Smooth muscle cell (in vitro differentiated cells): ENCODE data around the gene ADCY10. TPM values are rescaled to one million over a fixed set of nuclear protein-coding genes. Genes with fewer than 3 reads are reported as not detected.

ENCODE experiments used
- DNase-seq: peaks from one replicate; lab custom pipeline; 2025; ENCODE audit not compliant: unreplicated experiment; lab: John Stamatoyannopoulos, UW
- H2AFZ ChIP-seq: fragments of 200-600 bp; sonication (generic); 2 replicates; pipeline ENCODE4 v1.6.0; 2016; ENCODE audit warnings: antibody characterized with exemption, low read depth, mild to moderate bottlenecking
- H3F3A ChIP-seq: fragments of 200-600 bp; sonication (generic); 2 replicates; pipeline ENCODE4 v1.6.0; 2017; ENCODE audit warnings: antibody characterized with exemption, low read depth
- H3K27ac ChIP-seq: fragments of 200-600 bp; sonication (generic); 2 replicates; pipeline ENCODE4 v1.5.1; 2016; ENCODE audit warnings: low read depth, mild to moderate bottlenecking
- H3K27me3 ChIP-seq: fragments of 200-600 bp; sonication (generic); 2 replicates; pipeline ENCODE4 v1.6.1; 2016; ENCODE audit warnings: low read depth, mild to moderate bottlenecking
- H3K36me3 ChIP-seq: fragments of 200-600 bp; sonication (generic); 2 replicates; pipeline ENCODE4 v1.5.1; 2016; ENCODE audit warnings: low read depth
- H3K4me1 ChIP-seq: fragments of 200-600 bp; sonication (generic); 2 replicates; pipeline ENCODE4 v1.5.1; 2016; ENCODE audit warnings: low read depth
- H3K4me2 ChIP-seq: fragments of 200-600 bp; sonication (generic); 2 replicates; pipeline ENCODE4 v1.6.0; 2016; ENCODE audit warnings: mild to moderate bottlenecking
- H3K4me3 ChIP-seq: fragments of 200-600 bp; sonication (generic); 2 replicates; pipeline ENCODE4 v1.5.1; 2016; ENCODE audit warnings: mild to moderate bottlenecking
- H3K79me2 ChIP-seq: fragments of 200-600 bp; sonication (generic); 2 replicates; pipeline ENCODE4 v1.6.0; 2016; ENCODE audit warnings: low read depth, mild to moderate bottlenecking
- H3K9ac ChIP-seq: fragments of 200-600 bp; sonication (generic); 2 replicates; pipeline ENCODE4 v1.6.0; 2016; ENCODE audit warnings: low read depth
- H3K9me3 ChIP-seq: fragments of 200-600 bp; sonication (generic); replicated peaks from 2 replicates; pipeline ENCODE4 v1.5.1; 2016; ENCODE audit warnings: low read depth
- H4K20me1 ChIP-seq: fragments of 200-600 bp; sonication (generic); 2 replicates; pipeline ENCODE4 v1.6.0; 2016; ENCODE audit warnings: low read depth
- WGBS: methylation state at CpG from one replicate; pipeline ENCODE4 v1.1.7; 2016; ENCODE audit warnings: low lambda C conversion rate; 5-methylcytosine and 5-hydroxymethylcytosine counted together
- polyA plus RNA-seq: library from polyadenylated mRNA; unstranded; fragments of >200 nt; fragmentation: Nextera tagmentation; extraction: Ambion mirVana; gene quantifications from 2 replicates; pipeline ENCODE4 v1.2.1, GENCODE V29; 2016
- total RNA-seq: library from RNA; depleted of rRNA; stranded (reverse); fragments of >200 nt; gene quantifications from 2 replicates; pipeline ENCODE4 v1.2.3, GENCODE V29; 2014
- TF ChIP-seq, protein P1 (sequence below): fragments of 200-600 bp; sonication (generic); IDR thresholded peaks from 2 replicates; pipeline ENCODE4 v1.5.1; 2017; ENCODE audit warnings: borderline replicate concordance, mild to moderate bottlenecking, antibody characterized with exemption; ENCODE audit not compliant: insufficient read depth, poor library complexity, severe bottlenecking

The ADCY10 gene
- total and polyA plus RNA-seq, 2 experiments from 2014 or later: not detected

DNA sequence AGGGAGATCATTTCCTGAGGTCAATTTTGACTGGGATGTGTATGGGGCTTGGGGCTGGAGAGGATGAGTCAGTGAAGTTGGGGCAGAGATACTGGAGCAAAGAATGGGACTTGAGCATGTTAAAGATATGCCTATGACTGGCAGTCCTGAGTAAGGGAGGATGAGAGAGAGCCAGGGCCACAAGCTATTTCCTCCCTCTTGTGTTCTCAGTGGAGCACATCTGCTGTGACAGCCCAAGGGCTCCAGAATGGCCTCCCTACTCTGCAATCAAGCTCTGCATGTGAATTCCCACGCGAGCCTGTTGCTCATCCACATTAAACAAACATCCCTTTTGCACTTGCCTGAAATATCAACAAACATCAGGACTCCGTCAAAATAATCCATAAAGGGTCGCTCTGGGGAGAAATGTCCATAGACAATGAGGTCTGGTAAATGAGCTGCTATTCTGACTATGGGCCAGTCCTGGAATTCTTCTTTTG is 9.2 kb downstream of the ADCY10 start:
- no peak for DNase-seq
- no peaks in the 10 kb centered on the region for H3F3A ChIP-seq
- H4K20me1 ChIP-seq: no peaks in the 10 kb centered on the region
- H3K36me3 ChIP-seq: no peaks in the 10 kb centered on the region
- H3K4me1 ChIP-seq: peaks cover 17% of the 10 kb centered on the region
- H3K9ac ChIP-seq: no peak overlapping the region
- H3K27me3 ChIP-seq: no peaks in the 10 kb centered on the region
- peak overlapping the region; percentile 53 for H3K27ac ChIP-seq
- no peaks in the 10 kb centered on the region for H3K9me3 ChIP-seq
- TF ChIP-seq, protein P1, sequence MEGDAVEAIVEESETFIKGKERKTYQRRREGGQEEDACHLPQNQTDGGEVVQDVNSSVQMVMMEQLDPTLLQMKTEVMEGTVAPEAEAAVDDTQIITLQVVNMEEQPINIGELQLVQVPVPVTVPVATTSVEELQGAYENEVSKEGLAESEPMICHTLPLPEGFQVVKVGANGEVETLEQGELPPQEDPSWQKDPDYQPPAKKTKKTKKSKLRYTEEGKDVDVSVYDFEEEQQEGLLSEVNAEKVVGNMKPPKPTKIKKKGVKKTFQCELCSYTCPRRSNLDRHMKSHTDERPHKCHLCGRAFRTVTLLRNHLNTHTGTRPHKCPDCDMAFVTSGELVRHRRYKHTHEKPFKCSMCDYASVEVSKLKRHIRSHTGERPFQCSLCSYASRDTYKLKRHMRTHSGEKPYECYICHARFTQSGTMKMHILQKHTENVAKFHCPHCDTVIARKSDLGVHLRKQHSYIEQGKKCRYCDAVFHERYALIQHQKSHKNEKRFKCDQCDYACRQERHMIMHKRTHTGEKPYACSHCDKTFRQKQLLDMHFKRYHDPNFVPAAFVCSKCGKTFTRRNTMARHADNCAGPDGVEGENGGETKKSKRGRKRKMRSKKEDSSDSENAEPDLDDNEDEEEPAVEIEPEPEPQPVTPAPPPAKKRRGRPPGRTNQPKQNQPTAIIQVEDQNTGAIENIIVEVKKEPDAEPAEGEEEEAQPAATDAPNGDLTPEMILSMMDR: no peak
- peak overlapping the region; percentile 57 for H3K4me2 ChIP-seq
- no peaks in the 10 kb centered on the region for H3K79me2 ChIP-seq
- no peak overlapping the region for H3K4me3 ChIP-seq
- no peak overlapping the region for H2AFZ ChIP-seq
- WGBS: 26% methylated on average over 4 of the region's 4 CpGs

DNA sequence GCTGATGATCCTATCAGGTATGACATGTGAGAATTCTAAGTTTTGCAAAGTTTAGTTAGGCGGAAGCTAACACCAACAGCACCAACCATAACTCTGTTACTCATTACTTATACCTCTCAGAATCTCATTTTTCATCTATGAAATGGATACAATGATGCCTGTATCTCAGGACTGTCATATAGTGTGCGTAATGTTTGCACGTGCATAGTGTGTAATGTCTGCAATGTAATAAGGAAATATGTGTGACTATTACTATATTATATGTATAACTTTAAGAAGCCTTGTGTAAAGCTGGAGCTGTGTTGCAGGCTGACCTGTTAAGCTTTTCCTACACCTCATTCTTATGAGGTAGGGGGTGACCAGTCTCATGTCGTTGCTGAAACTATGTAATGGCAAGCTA is 13.0 kb downstream of the ADCY10 start:
- no peaks in the 10 kb centered on the region for H3K36me3 ChIP-seq
- no peaks in the 10 kb centered on the region for H3K27me3 ChIP-seq
- H3F3A ChIP-seq: no peaks in the 10 kb centered on the region
- H2AFZ ChIP-seq: no peak overlapping the region
- H3K9me3 ChIP-seq: no peaks in the 10 kb centered on the region
- H3K79me2 ChIP-seq: no peaks in the 10 kb centered on the region
- no peak overlapping the region for H3K27ac ChIP-seq
- WGBS: 98% methylated on average over 4 of the region's 4 CpGs
- H3K4me1 ChIP-seq: peaks cover 15% of the 10 kb centered on the region
- H3K4me3 ChIP-seq: no peak overlapping the region
- H3K9ac ChIP-seq: no peak overlapping the region
- no peak for DNase-seq
- H4K20me1 ChIP-seq: no peaks in the 10 kb centered on the region
- TF ChIP-seq, protein P1: no peak
- no peak overlapping the region for H3K4me2 ChIP-seq

DNA sequence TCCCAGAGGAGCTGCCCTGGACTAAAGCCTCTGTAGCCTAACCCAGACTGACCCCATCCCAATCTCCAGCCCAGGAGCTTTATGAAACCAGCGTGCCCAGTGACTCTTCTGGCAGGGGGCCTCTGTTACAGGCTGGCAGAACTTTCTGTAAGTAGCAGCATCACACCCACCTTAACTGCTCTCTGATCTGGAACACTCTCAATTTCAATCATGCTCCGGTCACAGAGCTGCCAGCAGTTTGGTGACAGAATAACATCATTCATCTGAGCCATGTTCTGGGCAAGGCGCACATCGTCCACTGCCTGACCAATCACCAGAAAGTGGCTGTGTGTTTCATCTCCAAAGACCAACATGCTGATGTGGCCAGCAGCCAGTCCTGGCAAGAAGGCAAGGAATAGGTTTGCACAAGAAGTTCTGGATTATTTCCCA is 14.7 kb downstream of the ADCY10 start:
- Histone ChIP-seq H3K9me3 (no peaks in the 10 kb centered on the region), H4K20me1 (no peaks in the 10 kb centered on the region), H3K9ac (no peak overlapping the region), H3K36me3 (no peaks in the 10 kb centered on the region), H3K4me1 (no peaks in the 10 kb centered on the region), H3F3A (no peaks in the 10 kb centered on the region), H3K27me3 (no peaks in the 10 kb centered on the region), H3K4me3 (no peak overlapping the region), H3K79me2 (no peaks in the 10 kb centered on the region), H3K4me2 (no peak overlapping the region), H3K27ac (no peak overlapping the region), H2AFZ (no peak overlapping the region)
- DNase-seq: no peak
- TF ChIP-seq, protein P1: no peak
- 93% methylated on average over 4 of the region's 4 CpGs for WGBS

DNA sequence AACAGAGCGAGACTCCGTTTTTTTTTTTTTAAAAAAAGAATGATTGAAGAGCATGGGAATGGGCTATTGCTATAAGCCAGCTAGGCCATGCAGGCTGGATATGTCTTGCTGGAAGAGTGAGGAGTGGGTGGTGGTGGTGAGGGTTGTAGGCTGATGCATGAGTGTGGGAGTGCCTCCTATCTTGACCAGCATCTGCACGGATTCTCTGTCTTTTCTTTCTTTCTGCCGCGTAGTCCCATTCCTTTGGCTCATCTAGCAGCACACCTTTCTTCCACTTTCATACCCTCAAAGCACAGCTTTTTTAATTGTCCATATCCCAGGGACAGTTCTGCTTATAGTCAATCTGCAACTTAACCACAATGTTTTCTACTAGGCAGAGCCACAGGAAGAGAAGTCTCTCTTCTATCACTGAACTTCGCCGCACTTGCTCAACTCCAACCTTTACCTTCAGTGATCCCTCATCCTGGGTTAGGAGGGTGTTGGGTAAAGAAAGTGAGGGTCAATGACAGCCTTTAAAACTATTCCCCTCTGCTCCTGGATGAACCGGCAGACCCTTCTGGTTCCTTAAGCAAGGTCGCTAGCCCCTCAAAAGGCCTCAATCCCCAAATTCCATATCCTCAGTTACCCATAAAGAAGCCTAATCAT is 15.2 kb downstream of the ADCY10 start:
- H3K9me3 ChIP-seq: no peaks in the 10 kb centered on the region
- no peak overlapping the region for H3K4me2 ChIP-seq
- no peak overlapping the region for H3K9ac ChIP-seq
- 96% methylated on average over 9 of the region's 9 CpGs for WGBS
- no peaks in the 10 kb centered on the region for H4K20me1 ChIP-seq
- H3K36me3 ChIP-seq: no peaks in the 10 kb centered on the region
- TF ChIP-seq, protein P1: no peak
- no peak overlapping the region for H3K4me3 ChIP-seq
- no peak for DNase-seq
- no peaks in the 10 kb centered on the region for H3K27me3 ChIP-seq
- H2AFZ ChIP-seq: no peak overlapping the region
- H3K4me1 ChIP-seq: no peaks in the 10 kb centered on the region
- no peak overlapping the region for H3K27ac ChIP-seq
- no peaks in the 10 kb centered on the region for H3K79me2 ChIP-seq
- no peaks in the 10 kb centered on the region for H3F3A ChIP-seq
